ENCODE measurements around the gene UBE2E2.

UBE2E2 gene

GRCh38 chr3:23519314-23520208 lies 316.4 kb downstream of the UBE2E2 start:
- TF ChIP-seq SCRT2 (tag by site-specific recombination; IDR thresholded peaks at IDR 0.05) (peak; percentile 90), SCRT1 (tag by site-specific recombination; IDR thresholded peaks at IDR 0.05; ENCODE audit: borderline replicate concordance) (peak; percentile 78; the same call in 1 of the 2 replicates), GLIS1 (tag by site-specific recombination; IDR thresholded peaks at IDR 0.05) (no peak)
- H3K36me3 ChIP-seq (ENCODE audit: control insufficient read depth in 2 of 2, insufficient read depth in 1 of 2, low read length in 2 of 2) = no peaks in the 10 kb centered on the region
- peaks cover 10% of the 10 kb centered on the region; the same call in 1 of the 2 replicates for H3K4me1 ChIP-seq (ENCODE audit: control insufficient read depth, insufficient read depth, low read length)
- ChIA-PET CTCF (interaction anchor here (0.6 kb wide), 1 partner anchor 743 kb away, joined by 4 read pairs; no protein-coding TSS in a partner anchor), POLR2A (interaction anchor here (0.8 kb wide), 1 partner anchor 397 kb away, joined by 3 read pairs; the partner anchor contains the start of genes NKIRAS1 and RPL15)
- H3K27ac ChIP-seq (ENCODE audit: extremely low read depth, low read depth, low read length) = no peak overlapping the region
- H3K4me3 ChIP-seq (ENCODE audit: low read depth, low read length) = no peak overlapping the region
- no peaks in the 10 kb centered on the region for H3K9me3 ChIP-seq (ENCODE audit: control insufficient read depth, insufficient read depth, low read depth, low read length)

GRCh38 chr3:23527326-23527725 lies 324.2 kb downstream of the UBE2E2 start:
- TF ChIP-seq ZNF18 (tag by site-specific recombination; IDR thresholded peaks at IDR 0.05) = no peak
- no peak for TF ChIP-seq ZNF169 (tag by site-specific recombination; IDR thresholded peaks at IDR 0.05)
- no peak for TF ChIP-seq ZNF600 (tag by site-specific recombination; IDR thresholded peaks at IDR 0.05)
- no peak for TF ChIP-seq ZNF670 (tag by site-specific recombination; IDR thresholded peaks at IDR 0.05; ENCODE audit: low read depth)
- TF ChIP-seq PRDM6 (tag by site-specific recombination; IDR thresholded peaks at IDR 0.05) = no peak
- no peak for TF ChIP-seq KLF16 (tag by site-specific recombination; IDR thresholded peaks at IDR 0.05)
- no peak for TF ChIP-seq ZSCAN30 (tag by site-specific recombination; IDR thresholded peaks at IDR 0.05)
- H3K4me3 ChIP-seq (ENCODE audit: low read depth, low read length) = no peak overlapping the region
- ChIA-PET CTCF (no interaction called here), POLR2A (no interaction called here)
- H3K36me3 ChIP-seq (ENCODE audit: control insufficient read depth in 2 of 2, insufficient read depth in 1 of 2, low read length in 2 of 2) = no peaks in the 10 kb centered on the region
- H3K4me1 ChIP-seq (ENCODE audit: control insufficient read depth, insufficient read depth, low read length) = no peaks in the 10 kb centered on the region
- H3K27ac ChIP-seq (ENCODE audit: extremely low read depth, low read depth, low read length) = no peak overlapping the region
- no peaks in the 10 kb centered on the region for H3K9me3 ChIP-seq (ENCODE audit: control insufficient read depth, insufficient read depth, low read depth, low read length)

GRCh38 chr3:23533596-23533995 lies 330.5 kb downstream of the UBE2E2 start:
- CTCF ChIA-PET = no interaction called here
- Histone ChIP-seq H3K36me3 (ENCODE audit: control insufficient read depth in 2 of 2, insufficient read depth in 1 of 2, low read length in 2 of 2) (no peaks in the 10 kb centered on the region), H3K27ac (ENCODE audit: extremely low read depth, low read depth, low read length) (no peak overlapping the region), H3K4me3 (ENCODE audit: low read depth, low read length) (no peak overlapping the region), H3K4me1 (ENCODE audit: control insufficient read depth, insufficient read depth, low read length) (peaks cover 2% of the 10 kb centered on the region; the same call in 1 of the 2 replicates), H3K9me3 (ENCODE audit: control insufficient read depth, insufficient read depth, low read depth, low read length) (no peaks in the 10 kb centered on the region)
- POLR2A ChIA-PET = no interaction called here
- no peak for TF ChIP-seq ZNF449 (tag by site-specific recombination; IDR thresholded peaks at IDR 0.05)
- TF ChIP-seq SALL2 (tag by site-specific recombination; IDR thresholded peaks at IDR 0.05; ENCODE audit: borderline replicate concordance) = no peak
- TF ChIP-seq ZNF202 (tag by site-specific recombination; IDR thresholded peaks at IDR 0.05; ENCODE audit: borderline replicate concordance) = no peak
- TF ChIP-seq BCL6B (tag by site-specific recombination; IDR thresholded peaks at IDR 0.05) = no peak
- TF ChIP-seq ZEB2 (tag by site-specific recombination; IDR thresholded peaks at IDR 0.05) = no peak
- TF ChIP-seq ZNF175 (tag by site-specific recombination; IDR thresholded peaks at IDR 0.05) = no peak
- TF ChIP-seq ZNF701 (tag by site-specific recombination; IDR thresholded peaks at IDR 0.05) = no peak
- no peak for TF ChIP-seq ZNF629 (tag by site-specific recombination; IDR thresholded peaks at IDR 0.05)
- TF ChIP-seq REPIN1 (tag by site-specific recombination; IDR thresholded peaks at IDR 0.05; ENCODE audit: low read depth) = no peak
- TF ChIP-seq KLF7 (tag by site-specific recombination; IDR thresholded peaks at IDR 0.05; ENCODE audit: borderline replicate concordance) = no peak
- TF ChIP-seq KLF16 (tag by site-specific recombination; IDR thresholded peaks at IDR 0.05) = no peak

Measured in HEK293 (cell line).